HCT116 (cell line): ENCODE results near the gene MAFG. TPM values are rescaled to one million over a fixed set of nuclear protein-coding genes. Genes with fewer than 3 reads are reported as not detected.
A peak's percentile ranks its signal among the peaks of the same experiment; 100 is the strongest.

Source experiments
- ATAC-seq: fragments of 200-7000 bp; cut with Tn5 transposase; 2 replicates; pipeline ENCODE4 v1.9.1; 2020; ENCODE audit warnings: mild to moderate bottlenecking, moderate library complexity
- BruUV-seq: library from RNA; stranded (reverse); fragments of 400-500 nt; replicated peaks from 2 replicates; lab custom pipeline; 2021; lab: Mats Ljungman, UMichigan
- CTCF ChIA-PET: fragments of 300-600 bp; sonication (Branson Sonifier 250); formaldehyde crosslinking; loops from one replicate; lab custom pipeline; 2021; ENCODE audit warnings: antibody characterized with exemption; lab: Charles Lee
- POLR2A ChIA-PET: fragments of 300-600, 350-600 bp; sonication (Branson Sonifier 250); formaldehyde crosslinking; loops from one replicate; lab custom pipeline; 2021; ENCODE audit warnings: antibody characterized with exemption; lab: Charles Lee
- RAD21 ChIA-PET, 2 experiments: fragments of 300-600 bp; sonication (Branson Sonifier 250); formaldehyde crosslinking; loops; one replicate each; lab custom pipeline; 2023; ENCODE audit warnings: low total read pairs in 2 of 2; ENCODE audit not compliant: uncharacterized antibody in 2 of 2, unreplicated experiment in 2 of 2, low non-redundant PET in 1 of 2; lab: Charles Lee
- DNase-seq: peaks from one replicate; pipeline ENCODE4 v3.0.0-alpha.2; 2010; ENCODE audit warnings: low read depth, low spot score
- H2AFZ ChIP-seq: fragments of 200-600 bp; shearing (Covaris generic), sonication (generic); 2 replicates; pipeline ENCODE4 v1.6.1; 2017; ENCODE audit warnings: low read depth, mixed run types, mixed read lengths, antibody characterized with exemption, low read length; ENCODE audit not compliant: poor library complexity, severe bottlenecking
- H3K27ac ChIP-seq: 2 replicates; pipeline ENCODE4 v1.5.1; 2012; ENCODE audit warnings: low read depth, low read length
- H3K27me3 ChIP-seq: fragments of 200-600 bp; sonication (generic); 2 replicates; pipeline ENCODE4 v1.6.1; 2016; ENCODE audit warnings: mixed run types, low read length, mixed read lengths; ENCODE audit not compliant: insufficient read depth
- H3K36me3 ChIP-seq, 2 experiments: fragments of 200-500 bp in 1 of 2; fragments of 200-600 bp in 1 of 2; sonication (Bioruptor generic) in 1 of 2; sonication (generic) in 1 of 2; 2 replicates each; pipeline versions ENCODE4 v1.5.1 to v1.6.1; 2014 to 2016; ENCODE audit warnings: low read length in 2 of 2, inconsistent platforms in 1 of 2, mixed read lengths in 1 of 2, mixed run types in 1 of 2; ENCODE audit not compliant: insufficient read depth in 2 of 2, control insufficient read depth in 1 of 2
- H3K4me1 ChIP-seq, 2 experiments: fragments of 200-600 bp in 1 of 2; sonication (generic) in 1 of 2; 2 replicates each; pipeline versions ENCODE4 v1.5.1 to v1.6.1; 2012 to 2017; ENCODE audit warnings: low read length in 2 of 2, inconsistent platforms in 1 of 2, mild to moderate bottlenecking in 1 of 2, mixed read lengths in 1 of 2, mixed run types in 1 of 2, moderate library complexity in 1 of 2; ENCODE audit not compliant: insufficient read depth in 2 of 2, control insufficient read depth in 1 of 2
- H3K4me2 ChIP-seq: fragments of 200-600 bp; sonication (generic); 2 replicates; pipeline ENCODE4 v1.6.1; 2017; ENCODE audit warnings: mixed run types, low read length, mixed read lengths
- H3K4me3 ChIP-seq, 2 experiments: fragments of 200-600 bp in 1 of 2; sonication (generic) in 1 of 2; replicated peaks in 1 of 2; 2 replicates each; pipeline ENCODE4 v1.5.1; 2011 to 2016; ENCODE audit warnings: low read length in 2 of 2, control low read depth in 1 of 2, low read depth in 1 of 2, mild to moderate bottlenecking in 1 of 2, mixed read lengths in 1 of 2, mixed run types in 1 of 2
- H3K79me2 ChIP-seq: fragments of 200-600 bp; sonication (generic); 2 replicates; pipeline ENCODE4 v1.6.1; 2017; ENCODE audit warnings: mild to moderate bottlenecking, mixed run types, low read length, moderate library complexity, mixed read lengths; ENCODE audit not compliant: insufficient read depth
- H3K9ac ChIP-seq: fragments of 200-600 bp; sonication (generic); 2 replicates; pipeline ENCODE4 v1.6.1; 2016; ENCODE audit warnings: low read length, mixed read lengths
- H3K9me2 ChIP-seq: fragments of 200-600 bp; sonication (generic), shearing (Covaris generic); 2 replicates; pipeline ENCODE4 v1.6.1; 2017; ENCODE audit warnings: mixed run types, mild to moderate bottlenecking, moderate library complexity; ENCODE audit not compliant: insufficient read depth
- H3K9me3 ChIP-seq, 2 experiments: fragments of 200-500 bp in 1 of 2; fragments of 200-600 bp in 1 of 2; sonication (Bioruptor generic) in 1 of 2; sonication (generic) in 1 of 2; 2 replicates each; pipeline ENCODE4 v1.6.1; 2014 to 2017; ENCODE audit warnings: low read length in 2 of 2, mixed read lengths in 2 of 2, inconsistent platforms in 1 of 2, low read depth in 1 of 2, mild to moderate bottlenecking in 1 of 2, mixed run types in 1 of 2, moderate library complexity in 1 of 2; ENCODE audit not compliant: control insufficient read depth in 1 of 2, insufficient read depth in 1 of 2
- H4K20me1 ChIP-seq: fragments of 200-600 bp; sonication (generic), shearing (Covaris generic); 2 replicates; pipeline ENCODE4 v1.6.1; 2017; ENCODE audit warnings: mixed run types, mild to moderate bottlenecking, moderate library complexity; ENCODE audit not compliant: insufficient read depth
- POLR2A ChIP-seq: IDR thresholded peaks from 2 replicates; pipeline ENCODE4 v1.7.0; 2011; ENCODE audit warnings: borderline replicate concordance; ENCODE audit not compliant: insufficient read depth, insufficient read length; ENCODE audit errors: extremely low read depth
- POLR2AphosphoS5 ChIP-seq: IDR thresholded peaks from 2 replicates; pipeline ENCODE4 v1.6.1; 2011; ENCODE audit warnings: mild to moderate bottlenecking, low read depth, low read length, moderate library complexity
- YY1 ChIP-seq: IDR thresholded peaks from 2 replicates; pipeline ENCODE4 v1.6.1; 2011; ENCODE audit warnings: low read length, low read depth, moderate library complexity, mild to moderate bottlenecking; ENCODE audit not compliant: insufficient replicate concordance; ENCODE audit errors: extremely low read depth
- intact Hi-C: fragments of 100-400 bp; cut with micrococcal nuclease; formaldehyde crosslinking; loops from 2 replicates; pipeline ENCODE4 v1.10.0; 2022
- total RNA-seq: library from RNA; stranded (reverse); gene quantifications from one replicate; pipeline ENCODE4 v1.2.1, GENCODE V29; 2021; ENCODE audit not compliant: unreplicated experiment
- TF ChIP-seq, protein P1 (sequence below): IDR thresholded peaks from 2 replicates; pipeline ENCODE4 v1.6.1; 2012; ENCODE audit warnings: low read depth

The MAFG gene
- total RNA-seq, 1 experiment from 2014 or later: 46.8 TPM

DNA sequence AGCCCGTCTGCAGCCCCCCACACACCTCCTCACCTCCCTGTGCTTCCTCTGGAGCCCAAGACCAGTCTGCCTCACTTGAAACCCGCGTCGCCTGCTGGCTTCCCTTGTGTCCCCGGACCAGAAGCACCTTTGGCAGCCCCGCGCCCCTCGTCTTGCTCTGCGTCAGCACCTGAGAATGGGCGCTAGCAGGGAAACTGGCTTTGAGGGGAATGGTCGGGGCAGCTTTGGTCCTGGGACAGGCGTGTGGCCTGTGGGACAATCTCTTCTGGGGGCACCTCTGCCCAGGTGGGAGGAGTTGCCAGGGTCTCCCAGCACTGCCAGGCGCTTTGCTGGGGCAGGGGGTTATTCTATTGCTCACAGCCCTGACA is 3.6 kb upstream of the MAFG start:
- no peak overlapping the region for H3K9ac ChIP-seq
- ChIA-PET CTCF (interaction anchor here (1.0 kb wide), 1 partner anchor 29 kb away, joined by 4 read pairs; no protein-coding TSS in a partner anchor), POLR2A (interaction anchor here (1.2 kb wide), 1 partner anchor 91 kb away, joined by 4 read pairs; the partner anchor contains the start of genes CENPX and LRRC45)
- peaks cover 6 to 33% of the 10 kb centered on the region in 2 experiments; a peak in 2 of 4 replicates for H3K36me3 ChIP-seq
- H3K79me2 ChIP-seq: peaks cover 26% of the 10 kb centered on the region
- no peak for DNase-seq
- H2AFZ ChIP-seq: no peak overlapping the region
- no peak overlapping the region for H3K4me2 ChIP-seq
- H3K27me3 ChIP-seq: no peaks in the 10 kb centered on the region
- no peak overlapping the region for H3K4me3 ChIP-seq
- ATAC-seq: no peak
- TF ChIP-seq, protein P1, sequence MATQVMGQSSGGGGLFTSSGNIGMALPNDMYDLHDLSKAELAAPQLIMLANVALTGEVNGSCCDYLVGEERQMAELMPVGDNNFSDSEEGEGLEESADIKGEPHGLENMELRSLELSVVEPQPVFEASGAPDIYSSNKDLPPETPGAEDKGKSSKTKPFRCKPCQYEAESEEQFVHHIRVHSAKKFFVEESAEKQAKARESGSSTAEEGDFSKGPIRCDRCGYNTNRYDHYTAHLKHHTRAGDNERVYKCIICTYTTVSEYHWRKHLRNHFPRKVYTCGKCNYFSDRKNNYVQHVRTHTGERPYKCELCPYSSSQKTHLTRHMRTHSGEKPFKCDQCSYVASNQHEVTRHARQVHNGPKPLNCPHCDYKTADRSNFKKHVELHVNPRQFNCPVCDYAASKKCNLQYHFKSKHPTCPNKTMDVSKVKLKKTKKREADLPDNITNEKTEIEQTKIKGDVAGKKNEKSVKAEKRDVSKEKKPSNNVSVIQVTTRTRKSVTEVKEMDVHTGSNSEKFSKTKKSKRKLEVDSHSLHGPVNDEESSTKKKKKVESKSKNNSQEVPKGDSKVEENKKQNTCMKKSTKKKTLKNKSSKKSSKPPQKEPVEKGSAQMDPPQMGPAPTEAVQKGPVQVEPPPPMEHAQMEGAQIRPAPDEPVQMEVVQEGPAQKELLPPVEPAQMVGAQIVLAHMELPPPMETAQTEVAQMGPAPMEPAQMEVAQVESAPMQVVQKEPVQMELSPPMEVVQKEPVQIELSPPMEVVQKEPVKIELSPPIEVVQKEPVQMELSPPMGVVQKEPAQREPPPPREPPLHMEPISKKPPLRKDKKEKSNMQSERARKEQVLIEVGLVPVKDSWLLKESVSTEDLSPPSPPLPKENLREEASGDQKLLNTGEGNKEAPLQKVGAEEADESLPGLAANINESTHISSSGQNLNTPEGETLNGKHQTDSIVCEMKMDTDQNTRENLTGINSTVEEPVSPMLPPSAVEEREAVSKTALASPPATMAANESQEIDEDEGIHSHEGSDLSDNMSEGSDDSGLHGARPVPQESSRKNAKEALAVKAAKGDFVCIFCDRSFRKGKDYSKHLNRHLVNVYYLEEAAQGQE: no peak
- TF ChIP-seq POLR2AphosphoS5 (no peak), YY1 (no peak), POLR2A (peak; percentile 6)
- TF ChIP-seq, all 23 proteins: peak for 1
- no peaks in the 10 kb centered on the region for H3K9me3 ChIP-seq
- H4K20me1 ChIP-seq: no peaks in the 10 kb centered on the region
- H3K4me1 ChIP-seq: peaks cover 16 to 61% of the 10 kb centered on the region in 2 experiments
- RAD21 ChIA-PET: no interaction called here
- no TSS peak for BruUV-seq
- intact Hi-C loops: no loop called here
- H3K9me2 ChIP-seq: no peaks in the 10 kb centered on the region
- H3K27ac ChIP-seq: no peak overlapping the region
